ENCODE measurements around the gene CNOT6.

DNA sequence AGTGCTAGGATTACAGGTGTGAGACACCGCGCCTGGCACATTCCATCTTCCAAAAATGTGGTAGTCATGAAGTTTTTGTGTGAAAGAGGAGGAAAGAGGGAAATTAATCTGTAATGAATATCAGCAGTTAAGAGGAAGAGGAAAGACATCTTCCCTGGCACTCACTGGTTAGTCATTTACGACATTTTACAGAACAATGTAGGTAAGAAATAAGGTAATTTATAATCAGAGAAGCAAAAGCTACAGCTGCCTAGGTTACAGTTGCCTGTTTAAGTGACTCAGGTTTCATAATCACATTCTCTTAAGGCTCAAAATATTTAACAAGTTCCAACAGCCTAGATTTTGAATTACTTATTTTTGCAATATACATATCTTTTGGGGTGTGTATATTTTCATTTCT is 26.9 kb downstream of the CNOT6 start:
- no peak for TF ChIP-seq POLR2A (IDR thresholded peaks at IDR 0.05)
- TF ChIP-seq, protein P1, sequence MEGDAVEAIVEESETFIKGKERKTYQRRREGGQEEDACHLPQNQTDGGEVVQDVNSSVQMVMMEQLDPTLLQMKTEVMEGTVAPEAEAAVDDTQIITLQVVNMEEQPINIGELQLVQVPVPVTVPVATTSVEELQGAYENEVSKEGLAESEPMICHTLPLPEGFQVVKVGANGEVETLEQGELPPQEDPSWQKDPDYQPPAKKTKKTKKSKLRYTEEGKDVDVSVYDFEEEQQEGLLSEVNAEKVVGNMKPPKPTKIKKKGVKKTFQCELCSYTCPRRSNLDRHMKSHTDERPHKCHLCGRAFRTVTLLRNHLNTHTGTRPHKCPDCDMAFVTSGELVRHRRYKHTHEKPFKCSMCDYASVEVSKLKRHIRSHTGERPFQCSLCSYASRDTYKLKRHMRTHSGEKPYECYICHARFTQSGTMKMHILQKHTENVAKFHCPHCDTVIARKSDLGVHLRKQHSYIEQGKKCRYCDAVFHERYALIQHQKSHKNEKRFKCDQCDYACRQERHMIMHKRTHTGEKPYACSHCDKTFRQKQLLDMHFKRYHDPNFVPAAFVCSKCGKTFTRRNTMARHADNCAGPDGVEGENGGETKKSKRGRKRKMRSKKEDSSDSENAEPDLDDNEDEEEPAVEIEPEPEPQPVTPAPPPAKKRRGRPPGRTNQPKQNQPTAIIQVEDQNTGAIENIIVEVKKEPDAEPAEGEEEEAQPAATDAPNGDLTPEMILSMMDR (IDR thresholded peaks at IDR 0.05), result no peak

Measured in thyroid gland (tissue), 4 donors.